HepG2 (cell line): ENCODE results near the gene CACNA1G. TPM values are rescaled to one million over a fixed set of nuclear protein-coding genes. Genes with fewer than 3 reads are reported as not detected.
A peak's percentile ranks its signal among the peaks of the same experiment; 100 is the strongest.

Experiments used
- ARNT2 ChIP-seq: sonication (generic); formaldehyde crosslinking; IDR thresholded peaks from 2 replicates; pipeline ENCODE4 v1.8.0; 2022; ENCODE audit warnings: mild to moderate bottlenecking, low read depth, missing genetic modification reagents, moderate library complexity
- MXI1 ChIP-seq: IDR thresholded peaks from 3 replicates; pipeline ENCODE4 v1.6.1; 2012; ENCODE audit warnings: low read depth, low read length, inconsistent platforms, borderline replicate concordance
- NCOA2 ChIP-seq: sonication (generic); formaldehyde crosslinking; IDR thresholded peaks from 2 replicates; pipeline ENCODE4 v1.8.0; 2022; ENCODE audit warnings: inconsistent platforms
- PHF20 ChIP-seq: sonication (generic); formaldehyde crosslinking; IDR thresholded peaks from 2 replicates; pipeline ENCODE4 v1.5.0; 2020; ENCODE audit warnings: mild to moderate bottlenecking, missing genetic modification reagents
- POLR2A ChIP-seq, 2 experiments: IDR thresholded peaks; 2 replicates each; pipeline ENCODE4 v1.6.1; 2011; ENCODE audit warnings: low read depth in 2 of 2, low read length in 2 of 2, mild to moderate bottlenecking in 1 of 2, moderate library complexity in 1 of 2; ENCODE audit not compliant: insufficient read depth in 1 of 2
- SOX6 ChIP-seq, 2 experiments: fragments of 450-650 bp in 1 of 2; sonication (generic) in 1 of 2; formaldehyde crosslinking in 1 of 2; IDR thresholded peaks; 2 replicates each; pipeline versions ENCODE4 v1.4.0 to v1.6.1; 2017 to 2020; ENCODE audit warnings: antibody characterized with exemption in 1 of 2, mild to moderate bottlenecking in 1 of 2, missing genetic modification reagents in 1 of 2
- TBX2 ChIP-seq: sonication (generic); formaldehyde crosslinking; IDR thresholded peaks from 2 replicates; pipeline ENCODE4 v1.5.0; 2020; ENCODE audit warnings: missing genetic modification reagents, mild to moderate bottlenecking, borderline replicate concordance
- ZMYM3 ChIP-seq: sonication (generic); formaldehyde crosslinking; IDR thresholded peaks from 2 replicates; pipeline ENCODE4 v1.5.1; 2020; ENCODE audit warnings: mild to moderate bottlenecking, missing genetic modification reagents
- ZNF281 ChIP-seq: sonication (generic); formaldehyde crosslinking; IDR thresholded peaks from 2 replicates; pipeline ENCODE4 v1.4.0; 2020; ENCODE audit warnings: missing genetic modification reagents, borderline replicate concordance
- ZNF564 ChIP-seq: sonication (generic); formaldehyde crosslinking; IDR thresholded peaks from 2 replicates; pipeline ENCODE4 v1.8.1; 2023; ENCODE audit warnings: mild to moderate bottlenecking, missing genetic modification reagents
- ZNF782 ChIP-seq: sonication (generic); formaldehyde crosslinking; IDR thresholded peaks from 2 replicates; pipeline ENCODE4 v1.4.0; 2020; ENCODE audit warnings: missing genetic modification reagents, mild to moderate bottlenecking, borderline replicate concordance
- ZSCAN20 ChIP-seq: sonication (generic); formaldehyde crosslinking; IDR thresholded peaks from 2 replicates; pipeline ENCODE4 v1.4.0; 2020; ENCODE audit warnings: missing genetic modification reagents, mild to moderate bottlenecking, borderline replicate concordance
- polyA plus RNA-seq, 8 experiments: library from polyadenylated mRNA; depleted of rRNA in 3 of 8; stranded (reverse) in 7 of 8; unstranded in 1 of 8; fragments of >200 nt; fragmentation: Illumina TruSeq in 4 of 8; extraction: Trizol in 4 of 8; gene quantifications; 2 replicates each; pipeline versions ENCODE4 v1.2.1 to v1.2.3, GENCODE V29; 2011 to 2016; ENCODE audit warnings: low read depth in 4 of 8, missing spikeins in 1 of 8, mixed read lengths in 1 of 8; ENCODE audit not compliant: insufficient read depth in 1 of 8
- total RNA-seq, 5 experiments: library from RNA; depleted of rRNA; stranded (reverse); fragments of >200 nt; fragmentation: Illumina TruSeq; extraction: Trizol; gene quantifications; 2 replicates each; pipeline ENCODE4 v1.2.3, GENCODE V29; 2016; ENCODE audit warnings: low read depth in 1 of 5
- TF ChIP-seq, protein P1 (sequence below): IDR thresholded peaks from 2 replicates; pipeline ENCODE4 v1.4.0; 2020; ENCODE audit warnings: mild to moderate bottlenecking, missing genetic modification reagents
- TF ChIP-seq, protein P2 (sequence below): sonication (generic); formaldehyde crosslinking; conservative IDR thresholded peaks from 2 replicates; pipeline ENCODE4 v1.4.0; 2020; ENCODE audit warnings: missing genetic modification reagents
- TF ChIP-seq, protein P3 (sequence below): IDR thresholded peaks from 2 replicates; pipeline ENCODE4 v1.6.1; 2016; ENCODE audit warnings: low read depth, missing genetic modification reagents, missing compliant biosample characterization

The CACNA1G gene
- total and polyA plus RNA-seq, 2 of the 13 experiments (the other 11 are each of a cell fraction or from before 2014, with no cell fraction given), result 0.02 TPM; not detected in 1

DNA sequence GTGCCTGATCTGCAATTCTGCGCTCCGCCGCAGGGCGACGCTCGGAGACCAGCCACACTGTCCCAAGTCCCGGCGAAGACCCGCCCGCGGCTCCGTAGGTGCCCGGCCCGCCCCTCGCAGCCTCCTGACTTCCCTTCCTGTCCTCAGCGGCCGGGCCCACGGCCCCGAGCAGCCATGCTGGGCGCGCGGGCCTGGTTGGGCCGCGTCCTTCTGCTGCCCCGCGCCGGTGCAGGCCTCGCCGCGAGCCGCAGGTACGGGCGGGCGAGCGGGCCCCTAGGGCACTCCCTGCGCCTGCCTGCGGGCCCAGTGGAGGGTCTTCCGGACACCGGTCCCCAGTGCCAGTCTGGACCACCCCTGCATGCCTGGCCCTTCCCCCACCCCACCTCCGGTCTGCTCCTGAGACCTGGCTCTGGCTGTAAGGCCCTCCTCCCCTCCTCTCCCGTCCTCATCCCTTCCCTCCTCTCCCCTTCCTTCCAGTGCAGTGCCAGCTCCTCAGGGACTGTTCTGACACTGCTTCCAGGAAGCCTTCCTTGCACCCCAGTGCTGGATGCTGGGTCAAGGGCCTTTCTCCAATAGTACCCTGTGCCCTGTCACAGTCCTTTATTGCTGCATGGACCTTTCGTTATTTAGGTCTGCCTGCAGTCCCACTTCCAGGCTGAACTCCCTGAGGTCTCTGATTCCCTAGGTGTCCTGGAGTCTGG is 13.3 kb upstream of the CACNA1G start, which contains the start of gene SPATA20 (continued):
- TF ChIP-seq, protein P1, sequence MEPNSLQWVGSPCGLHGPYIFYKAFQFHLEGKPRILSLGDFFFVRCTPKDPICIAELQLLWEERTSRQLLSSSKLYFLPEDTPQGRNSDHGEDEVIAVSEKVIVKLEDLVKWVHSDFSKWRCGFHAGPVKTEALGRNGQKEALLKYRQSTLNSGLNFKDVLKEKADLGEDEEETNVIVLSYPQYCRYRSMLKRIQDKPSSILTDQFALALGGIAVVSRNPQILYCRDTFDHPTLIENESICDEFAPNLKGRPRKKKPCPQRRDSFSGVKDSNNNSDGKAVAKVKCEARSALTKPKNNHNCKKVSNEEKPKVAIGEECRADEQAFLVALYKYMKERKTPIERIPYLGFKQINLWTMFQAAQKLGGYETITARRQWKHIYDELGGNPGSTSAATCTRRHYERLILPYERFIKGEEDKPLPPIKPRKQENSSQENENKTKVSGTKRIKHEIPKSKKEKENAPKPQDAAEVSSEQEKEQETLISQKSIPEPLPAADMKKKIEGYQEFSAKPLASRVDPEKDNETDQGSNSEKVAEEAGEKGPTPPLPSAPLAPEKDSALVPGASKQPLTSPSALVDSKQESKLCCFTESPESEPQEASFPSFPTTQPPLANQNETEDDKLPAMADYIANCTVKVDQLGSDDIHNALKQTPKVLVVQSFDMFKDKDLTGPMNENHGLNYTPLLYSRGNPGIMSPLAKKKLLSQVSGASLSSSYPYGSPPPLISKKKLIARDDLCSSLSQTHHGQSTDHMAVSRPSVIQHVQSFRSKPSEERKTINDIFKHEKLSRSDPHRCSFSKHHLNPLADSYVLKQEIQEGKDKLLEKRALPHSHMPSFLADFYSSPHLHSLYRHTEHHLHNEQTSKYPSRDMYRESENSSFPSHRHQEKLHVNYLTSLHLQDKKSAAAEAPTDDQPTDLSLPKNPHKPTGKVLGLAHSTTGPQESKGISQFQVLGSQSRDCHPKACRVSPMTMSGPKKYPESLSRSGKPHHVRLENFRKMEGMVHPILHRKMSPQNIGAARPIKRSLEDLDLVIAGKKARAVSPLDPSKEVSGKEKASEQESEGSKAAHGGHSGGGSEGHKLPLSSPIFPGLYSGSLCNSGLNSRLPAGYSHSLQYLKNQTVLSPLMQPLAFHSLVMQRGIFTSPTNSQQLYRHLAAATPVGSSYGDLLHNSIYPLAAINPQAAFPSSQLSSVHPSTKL, result peak; percentile 67
- TF ChIP-seq NCOA2 (CRISPR knock-in tag), result no peak; the same call in none of the 2 replicates
- TF ChIP-seq ZSCAN20 (CRISPR knock-in tag), result peak; percentile 93
- TF ChIP-seq ZMYM3 (CRISPR knock-in tag), result peak; percentile 61
- TF ChIP-seq ZNF564 (CRISPR knock-in tag), result 0 out of 2 replicates have a peak, but pooled peaks have one; percentile 60
- TF ChIP-seq, protein P2, sequence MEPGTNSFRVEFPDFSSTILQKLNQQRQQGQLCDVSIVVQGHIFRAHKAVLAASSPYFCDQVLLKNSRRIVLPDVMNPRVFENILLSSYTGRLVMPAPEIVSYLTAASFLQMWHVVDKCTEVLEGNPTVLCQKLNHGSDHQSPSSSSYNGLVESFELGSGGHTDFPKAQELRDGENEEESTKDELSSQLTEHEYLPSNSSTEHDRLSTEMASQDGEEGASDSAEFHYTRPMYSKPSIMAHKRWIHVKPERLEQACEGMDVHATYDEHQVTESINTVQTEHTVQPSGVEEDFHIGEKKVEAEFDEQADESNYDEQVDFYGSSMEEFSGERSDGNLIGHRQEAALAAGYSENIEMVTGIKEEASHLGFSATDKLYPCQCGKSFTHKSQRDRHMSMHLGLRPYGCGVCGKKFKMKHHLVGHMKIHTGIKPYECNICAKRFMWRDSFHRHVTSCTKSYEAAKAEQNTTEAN (CRISPR knock-in tag), result peak; percentile 89
- peak; percentile 56; the same call in 1 of the 2 replicates for TF ChIP-seq ZNF782 (CRISPR knock-in tag)
- TF ChIP-seq MXI1, result peak; percentile 80; the same call in 1 of the 3 replicates
- TF ChIP-seq PHF20 (CRISPR knock-in tag), result peak; percentile 74
- peak; percentile 87 for TF ChIP-seq ZNF281 (CRISPR knock-in tag)
- peak; percentile 84 for TF ChIP-seq TBX2 (CRISPR knock-in tag)
- peak; percentile 81 to 89 for TF ChIP-seq POLR2A (IDR thresholded peaks at IDR 0.05; ENCODE audit: insufficient read depth in 1 of 2, low read depth in 2 of 2, low read length in 2 of 2)
- TF ChIP-seq, protein P3, sequence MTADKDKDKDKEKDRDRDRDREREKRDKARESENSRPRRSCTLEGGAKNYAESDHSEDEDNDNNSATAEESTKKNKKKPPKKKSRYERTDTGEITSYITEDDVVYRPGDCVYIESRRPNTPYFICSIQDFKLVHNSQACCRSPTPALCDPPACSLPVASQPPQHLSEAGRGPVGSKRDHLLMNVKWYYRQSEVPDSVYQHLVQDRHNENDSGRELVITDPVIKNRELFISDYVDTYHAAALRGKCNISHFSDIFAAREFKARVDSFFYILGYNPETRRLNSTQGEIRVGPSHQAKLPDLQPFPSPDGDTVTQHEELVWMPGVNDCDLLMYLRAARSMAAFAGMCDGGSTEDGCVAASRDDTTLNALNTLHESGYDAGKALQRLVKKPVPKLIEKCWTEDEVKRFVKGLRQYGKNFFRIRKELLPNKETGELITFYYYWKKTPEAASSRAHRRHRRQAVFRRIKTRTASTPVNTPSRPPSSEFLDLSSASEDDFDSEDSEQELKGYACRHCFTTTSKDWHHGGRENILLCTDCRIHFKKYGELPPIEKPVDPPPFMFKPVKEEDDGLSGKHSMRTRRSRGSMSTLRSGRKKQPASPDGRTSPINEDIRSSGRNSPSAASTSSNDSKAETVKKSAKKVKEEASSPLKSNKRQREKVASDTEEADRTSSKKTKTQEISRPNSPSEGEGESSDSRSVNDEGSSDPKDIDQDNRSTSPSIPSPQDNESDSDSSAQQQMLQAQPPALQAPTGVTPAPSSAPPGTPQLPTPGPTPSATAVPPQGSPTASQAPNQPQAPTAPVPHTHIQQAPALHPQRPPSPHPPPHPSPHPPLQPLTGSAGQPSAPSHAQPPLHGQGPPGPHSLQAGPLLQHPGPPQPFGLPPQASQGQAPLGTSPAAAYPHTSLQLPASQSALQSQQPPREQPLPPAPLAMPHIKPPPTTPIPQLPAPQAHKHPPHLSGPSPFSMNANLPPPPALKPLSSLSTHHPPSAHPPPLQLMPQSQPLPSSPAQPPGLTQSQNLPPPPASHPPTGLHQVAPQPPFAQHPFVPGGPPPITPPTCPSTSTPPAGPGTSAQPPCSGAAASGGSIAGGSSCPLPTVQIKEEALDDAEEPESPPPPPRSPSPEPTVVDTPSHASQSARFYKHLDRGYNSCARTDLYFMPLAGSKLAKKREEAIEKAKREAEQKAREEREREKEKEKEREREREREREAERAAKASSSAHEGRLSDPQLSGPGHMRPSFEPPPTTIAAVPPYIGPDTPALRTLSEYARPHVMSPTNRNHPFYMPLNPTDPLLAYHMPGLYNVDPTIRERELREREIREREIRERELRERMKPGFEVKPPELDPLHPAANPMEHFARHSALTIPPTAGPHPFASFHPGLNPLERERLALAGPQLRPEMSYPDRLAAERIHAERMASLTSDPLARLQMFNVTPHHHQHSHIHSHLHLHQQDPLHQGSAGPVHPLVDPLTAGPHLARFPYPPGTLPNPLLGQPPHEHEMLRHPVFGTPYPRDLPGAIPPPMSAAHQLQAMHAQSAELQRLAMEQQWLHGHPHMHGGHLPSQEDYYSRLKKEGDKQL, result peak; percentile 30; the same call in 1 of the 2 replicates
- TF ChIP-seq ARNT2, result peak; percentile 92
- TF ChIP-seq SOX6 (IDR thresholded peaks at IDR 0.05), result no peak
- peak; percentile 61 for TF ChIP-seq SOX6 (CRISPR knock-in tag; IDR thresholded peaks at IDR 0.05)
